Vagina (tissue), 2 donors: ENCODE data around the gene CACNA1C. TPM values are rescaled to one million over a fixed set of nuclear protein-coding genes. Genes with fewer than 3 reads are reported as not detected.

Experiments
- DNase-seq, 2 donors: peaks; one replicate each; pipeline ENCODE4 v3.0.0-alpha.2; 2017; ENCODE audit errors: extremely low spot score in 2 of 2
- H3K27ac ChIP-seq: fragments of 200-600 bp; sonication (generic); one replicate; pipeline ENCODE4 v1.5.1; 2019
- H3K27me3 ChIP-seq: fragments of 200-600 bp; sonication (generic); one replicate; pipeline ENCODE4 v1.5.1; 2019
- H3K36me3 ChIP-seq, 2 donors: fragments of 200-600 bp; sonication (generic); one replicate each; pipeline ENCODE4 v1.5.1; 2017 to 2019
- H3K4me1 ChIP-seq: fragments of 200-600 bp; sonication (generic); one replicate; pipeline ENCODE4 v1.5.1; 2019
- H3K4me3 ChIP-seq, 2 donors: fragments of 200-600 bp; sonication (generic); 1 replicate in 1 of 2; 2 replicates in 1 of 2; pipeline ENCODE4 v1.5.1; 2016 to 2019
- H3K9me3 ChIP-seq: fragments of 200-600 bp; sonication (generic); one replicate; pipeline ENCODE4 v1.5.1; 2019
- POLR2A ChIP-seq, 2 donors: fragments of 450-650 bp; IDR thresholded peaks; one replicate each; pipeline ENCODE4 v1.6.1; 2017; ENCODE audit warnings: antibody characterized with exemption in 2 of 2, mild to moderate bottlenecking in 2 of 2, moderate library complexity in 2 of 2
- POLR2AphosphoS5 ChIP-seq, 2 donors: sonication (generic); formaldehyde crosslinking; IDR thresholded peaks; one replicate each; pipeline ENCODE4 v1.9.0; 2017; ENCODE audit warnings: antibody characterized with exemption in 2 of 2, mild to moderate bottlenecking in 2 of 2, low read depth in 1 of 2; ENCODE audit not compliant: insufficient read depth in 1 of 2
- intact Hi-C: fragments of 100-400 bp; cut with DNase I; formaldehyde crosslinking; loops from one replicate; pipeline ENCODE4 v1.15.1; 2023
- total RNA-seq: library from RNA; depleted of rRNA; stranded (reverse); fragments of >200 nt; gene quantifications from one replicate; pipeline ENCODE4 v1.2.3, GENCODE V29; 2016
- TF ChIP-seq, protein P1 (sequence below), 3 experiments: fragments of 450-650 bp in 2 of 3; fragments of 200-600 bp in 1 of 3; sonication (generic) in 1 of 3; IDR thresholded peaks; one replicate each; pipeline ENCODE4 v1.5.1; 2017 to 2019; ENCODE audit warnings: antibody characterized with exemption in 3 of 3, mild to moderate bottlenecking in 2 of 3, moderate library complexity in 2 of 3

Gene CACNA1C
- total RNA-seq, 1 donor from 2014 or later = 9.8 TPM

DNA sequence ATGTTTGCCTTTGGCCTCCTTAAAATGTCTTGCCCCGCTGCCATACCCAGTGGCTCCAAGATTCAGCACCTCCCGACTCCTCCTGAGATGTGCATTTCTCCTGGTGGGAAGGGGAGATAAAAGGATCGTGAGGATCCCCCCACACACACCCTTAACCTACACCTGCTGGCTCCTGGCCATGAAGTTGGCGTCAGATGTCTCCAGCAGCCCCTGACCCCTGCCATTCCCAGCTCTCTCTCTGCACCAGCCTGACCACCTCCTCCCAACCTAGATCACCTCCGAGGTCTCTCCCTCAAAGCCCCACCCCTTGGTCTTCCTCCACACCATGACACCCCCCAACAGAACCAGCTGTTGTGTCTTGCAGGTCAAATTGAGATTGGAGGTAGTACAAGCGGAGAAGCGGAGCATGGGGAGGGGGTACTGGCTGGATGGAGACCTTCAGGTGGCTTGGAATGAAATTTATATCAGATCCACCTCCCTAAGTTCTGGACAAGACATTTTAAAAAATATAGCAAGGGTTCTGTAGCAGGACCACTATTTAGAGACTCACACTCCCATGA lies 590.9 kb downstream of the CACNA1C start:
- H3K4me1 ChIP-seq = peaks cover 20% of the 10 kb centered on the region
- no peaks in the 10 kb centered on the region for H3K27me3 ChIP-seq
- TF ChIP-seq POLR2A (IDR thresholded peaks at IDR 0.05) (no peak), POLR2AphosphoS5 (IDR thresholded peaks at IDR 0.05; ENCODE audit: insufficient read depth in 1 of 2, low read depth in 1 of 2) (no peak)
- TF ChIP-seq, protein P1, sequence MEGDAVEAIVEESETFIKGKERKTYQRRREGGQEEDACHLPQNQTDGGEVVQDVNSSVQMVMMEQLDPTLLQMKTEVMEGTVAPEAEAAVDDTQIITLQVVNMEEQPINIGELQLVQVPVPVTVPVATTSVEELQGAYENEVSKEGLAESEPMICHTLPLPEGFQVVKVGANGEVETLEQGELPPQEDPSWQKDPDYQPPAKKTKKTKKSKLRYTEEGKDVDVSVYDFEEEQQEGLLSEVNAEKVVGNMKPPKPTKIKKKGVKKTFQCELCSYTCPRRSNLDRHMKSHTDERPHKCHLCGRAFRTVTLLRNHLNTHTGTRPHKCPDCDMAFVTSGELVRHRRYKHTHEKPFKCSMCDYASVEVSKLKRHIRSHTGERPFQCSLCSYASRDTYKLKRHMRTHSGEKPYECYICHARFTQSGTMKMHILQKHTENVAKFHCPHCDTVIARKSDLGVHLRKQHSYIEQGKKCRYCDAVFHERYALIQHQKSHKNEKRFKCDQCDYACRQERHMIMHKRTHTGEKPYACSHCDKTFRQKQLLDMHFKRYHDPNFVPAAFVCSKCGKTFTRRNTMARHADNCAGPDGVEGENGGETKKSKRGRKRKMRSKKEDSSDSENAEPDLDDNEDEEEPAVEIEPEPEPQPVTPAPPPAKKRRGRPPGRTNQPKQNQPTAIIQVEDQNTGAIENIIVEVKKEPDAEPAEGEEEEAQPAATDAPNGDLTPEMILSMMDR (IDR thresholded peaks at IDR 0.05) = no peak
- H3K27ac ChIP-seq = no peak overlapping the region
- intact Hi-C loops = no loop called here
- H3K4me3 ChIP-seq = no peak overlapping the region
- H3K9me3 ChIP-seq = no peaks in the 10 kb centered on the region
- H3K36me3 ChIP-seq = no peaks in the 10 kb centered on the region
- no peak for DNase-seq

DNA sequence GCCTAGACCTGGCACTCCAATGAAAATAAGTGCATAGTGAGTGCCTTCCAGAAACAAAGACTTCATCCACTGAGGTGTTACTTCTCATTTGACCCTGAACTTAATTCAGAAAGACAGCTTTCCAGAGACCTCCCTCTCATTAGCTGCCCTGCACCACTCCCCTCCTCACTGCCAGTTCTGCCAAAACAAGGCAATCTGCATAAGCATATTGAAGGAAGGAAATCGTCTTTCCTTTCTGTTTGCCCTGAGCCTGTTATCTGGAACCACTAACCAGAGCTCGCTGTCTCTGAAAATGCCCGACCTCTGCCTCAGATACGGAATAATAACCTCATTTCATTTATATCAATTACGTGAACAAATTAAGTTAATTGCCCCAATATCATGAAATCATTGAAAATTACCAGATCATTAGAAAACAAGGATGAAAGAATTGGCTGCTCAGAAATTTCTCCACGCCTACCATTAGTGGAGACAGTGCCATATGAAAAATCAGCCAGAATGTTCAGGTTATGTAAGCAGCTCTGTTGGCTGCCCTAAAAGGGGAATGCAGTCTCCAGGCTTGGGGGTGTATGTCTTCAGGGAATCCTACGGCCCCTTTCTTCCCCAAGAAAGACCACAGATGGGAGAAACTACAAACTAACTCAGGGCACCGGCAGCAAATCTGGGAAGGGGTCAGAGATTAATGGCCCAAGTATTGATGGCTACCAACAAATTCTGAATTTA lies 592.1 kb downstream of the CACNA1C start:
- DNase-seq = no peak
- Histone ChIP-seq H3K9me3 (no peaks in the 10 kb centered on the region), H3K4me3 (no peak overlapping the region), H3K36me3 (no peaks in the 10 kb centered on the region), H3K4me1 (peaks cover 20% of the 10 kb centered on the region), H3K27me3 (no peaks in the 10 kb centered on the region), H3K27ac (no peak overlapping the region)
- intact Hi-C loops = no loop called here
- TF ChIP-seq POLR2A (IDR thresholded peaks at IDR 0.05) = no peak
- TF ChIP-seq, protein P1 (IDR thresholded peaks at IDR 0.05) = no peak
- no peak for TF ChIP-seq POLR2AphosphoS5 (IDR thresholded peaks at IDR 0.05; ENCODE audit: insufficient read depth in 1 of 2, low read depth in 1 of 2)

DNA sequence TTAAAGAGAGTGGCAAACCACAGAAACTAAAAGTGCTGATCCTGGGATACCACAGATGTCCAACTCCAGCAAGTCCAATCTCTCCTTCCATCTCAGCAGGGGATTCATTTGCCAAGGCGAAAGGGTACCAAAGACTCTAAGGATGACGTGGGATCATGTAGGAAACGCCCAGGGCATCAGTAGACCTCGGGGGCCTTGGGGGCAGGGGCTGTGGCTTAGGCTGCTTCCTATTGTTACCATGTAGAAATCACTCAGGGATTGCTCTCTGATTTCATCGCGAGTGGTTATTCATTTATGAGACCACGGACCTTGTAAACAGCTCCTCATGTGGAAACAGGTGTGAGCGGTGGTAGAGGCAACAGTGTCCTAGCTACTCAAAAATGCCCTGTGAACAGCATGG lies 592.7 kb downstream of the CACNA1C start:
- intact Hi-C loops = no loop called here
- Histone ChIP-seq H3K9me3 (no peaks in the 10 kb centered on the region), H3K27me3 (no peaks in the 10 kb centered on the region), H3K27ac (no peak overlapping the region), H3K36me3 (no peaks in the 10 kb centered on the region), H3K4me1 (peaks cover 14% of the 10 kb centered on the region), H3K4me3 (no peak overlapping the region)
- TF ChIP-seq, protein P1 (IDR thresholded peaks at IDR 0.05) = no peak
- TF ChIP-seq POLR2A (IDR thresholded peaks at IDR 0.05) = no peak
- no peak for TF ChIP-seq POLR2AphosphoS5 (IDR thresholded peaks at IDR 0.05; ENCODE audit: insufficient read depth in 1 of 2, low read depth in 1 of 2)
- DNase-seq = no peak

DNA sequence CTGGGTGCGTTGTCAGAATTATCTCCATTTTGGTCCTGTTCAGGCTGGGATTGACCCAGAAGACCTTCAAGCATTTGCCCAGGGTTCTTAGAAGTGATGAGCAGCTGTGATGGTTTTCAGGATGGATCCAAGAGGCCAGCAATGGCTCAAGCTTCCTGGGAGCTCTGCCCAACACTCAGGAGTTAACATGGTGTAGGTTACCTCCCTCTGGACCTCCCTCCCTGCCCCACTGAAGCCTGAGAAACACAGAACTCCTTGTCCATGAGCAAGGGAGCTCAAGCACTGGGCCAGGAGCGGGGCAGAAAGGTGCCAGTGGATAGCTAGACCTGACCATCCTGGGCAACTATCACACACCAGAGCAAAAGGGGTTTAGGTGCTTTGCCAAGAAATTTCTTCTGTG lies 593.6 kb downstream of the CACNA1C start:
- H3K27me3 ChIP-seq = no peaks in the 10 kb centered on the region
- intact Hi-C loops = no loop called here
- DNase-seq = no peak
- TF ChIP-seq, protein P1 (IDR thresholded peaks at IDR 0.05) = no peak
- no peak for TF ChIP-seq POLR2AphosphoS5 (IDR thresholded peaks at IDR 0.05; ENCODE audit: insufficient read depth in 1 of 2, low read depth in 1 of 2)
- no peak for TF ChIP-seq POLR2A (IDR thresholded peaks at IDR 0.05)
- H3K4me1 ChIP-seq = peaks cover 5% of the 10 kb centered on the region
- H3K4me3 ChIP-seq = no peak overlapping the region
- no peak overlapping the region for H3K27ac ChIP-seq
- no peaks in the 10 kb centered on the region for H3K36me3 ChIP-seq
- no peaks in the 10 kb centered on the region for H3K9me3 ChIP-seq

DNA sequence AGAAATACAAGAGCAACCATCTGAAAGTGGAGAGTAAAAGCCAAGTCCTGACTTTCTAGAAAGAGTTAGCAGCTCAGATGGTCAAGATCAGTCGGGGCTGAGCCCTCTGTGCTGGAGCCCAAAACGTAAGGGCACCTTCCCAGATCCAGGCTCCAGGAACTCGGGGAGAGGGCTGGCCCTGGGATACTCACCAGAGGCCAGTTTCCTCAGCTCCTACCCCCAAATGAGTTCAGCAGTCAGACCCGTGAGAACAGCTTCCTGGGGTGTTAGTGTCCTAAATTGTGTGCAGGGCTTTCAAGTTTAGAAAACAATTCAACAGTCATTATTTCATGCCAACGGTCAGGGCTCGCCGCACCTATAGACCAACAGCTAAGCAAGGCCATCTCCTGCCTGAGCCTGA lies 594.4 kb downstream of the CACNA1C start:
- Histone ChIP-seq H3K9me3 (no peaks in the 10 kb centered on the region), H3K4me3 (no peak overlapping the region), H3K27ac (no peak overlapping the region), H3K36me3 (no peaks in the 10 kb centered on the region), H3K4me1 (no peaks in the 10 kb centered on the region), H3K27me3 (no peaks in the 10 kb centered on the region)
- intact Hi-C loops = no loop called here
- no peak for DNase-seq
- no peak for TF ChIP-seq POLR2A (IDR thresholded peaks at IDR 0.05)
- TF ChIP-seq, protein P1 (IDR thresholded peaks at IDR 0.05) = no peak
- TF ChIP-seq POLR2AphosphoS5 (IDR thresholded peaks at IDR 0.05; ENCODE audit: insufficient read depth in 1 of 2, low read depth in 1 of 2) = no peak
